GM21737 (cell line): ENCODE results near the gene DHX15.

Experiments used
- ATAC-seq: cut with Tn5 transposase; IDR thresholded peaks from one replicate; pipeline ENCODE4 v1.9.1; 2021; ENCODE audit warnings: mild to moderate bottlenecking, moderate library complexity; ENCODE audit not compliant: unreplicated experiment

The DHX15 gene

DNA sequence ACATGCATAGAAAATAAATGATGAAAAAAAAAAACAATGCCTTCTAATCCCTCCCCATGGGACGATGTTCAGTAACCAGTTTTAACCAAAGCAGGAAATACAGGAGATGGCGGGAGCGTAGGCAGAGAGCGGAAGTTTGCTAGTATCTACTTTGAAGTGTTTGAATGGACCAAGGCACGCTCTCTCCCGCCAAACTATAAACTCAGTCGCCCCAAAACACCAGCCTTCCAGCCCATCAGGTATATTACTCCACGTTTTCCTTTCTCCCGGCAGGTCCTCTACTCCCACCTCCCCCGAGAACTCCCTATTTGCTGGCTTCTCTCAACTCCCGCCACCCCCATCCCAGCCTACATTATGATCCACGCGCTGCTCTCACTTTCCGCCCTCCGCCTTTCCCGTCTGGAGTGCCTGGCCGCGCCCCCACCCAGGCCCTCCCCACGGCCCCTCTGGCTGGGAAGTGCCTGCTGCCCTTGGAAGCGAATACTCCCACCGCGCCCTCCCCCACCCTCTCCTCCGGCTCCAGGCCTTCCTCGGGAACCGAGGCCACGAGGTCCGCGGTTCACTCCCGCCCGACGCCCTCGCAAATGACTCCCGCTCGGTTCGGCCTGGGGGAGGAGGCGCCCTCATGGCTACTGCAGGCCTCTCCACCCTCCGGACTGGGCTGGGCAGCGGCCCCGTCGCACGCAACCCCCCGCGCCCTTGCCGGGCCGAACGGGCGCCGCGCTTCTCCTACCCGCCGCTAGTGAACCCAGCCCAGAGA lies 723 bp downstream of the DHX15 start:
- peak; percentile 28 for ATAC-seq

DNA sequence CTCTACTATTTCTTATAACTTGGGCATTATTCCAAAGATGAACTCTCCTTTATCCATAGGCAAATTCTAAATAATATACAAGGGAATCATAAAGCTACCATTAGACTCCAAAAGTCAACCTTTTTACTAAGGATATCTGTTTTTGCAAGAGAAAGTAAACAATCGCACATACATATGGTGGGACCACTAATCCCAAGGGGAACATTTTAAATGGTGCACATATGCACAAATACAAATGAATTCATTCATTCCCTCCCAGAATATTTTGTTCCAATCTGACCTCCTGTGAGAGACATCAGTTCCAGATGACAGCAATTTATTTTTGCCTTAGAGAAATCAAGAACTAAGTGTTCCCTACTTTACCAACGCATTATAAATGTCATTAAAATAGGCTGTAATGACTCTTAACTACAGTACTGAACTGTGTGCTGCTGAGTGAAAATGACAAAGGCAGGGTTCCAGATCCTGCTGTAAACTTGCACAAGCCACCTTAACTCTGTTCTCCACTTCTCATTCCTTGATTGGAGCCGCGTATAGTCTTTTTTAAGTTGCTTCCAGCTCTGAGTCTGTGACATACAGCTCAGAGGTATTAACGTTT lies 2.0 kb downstream of the DHX15 start:
- ATAC-seq = no peak

DNA sequence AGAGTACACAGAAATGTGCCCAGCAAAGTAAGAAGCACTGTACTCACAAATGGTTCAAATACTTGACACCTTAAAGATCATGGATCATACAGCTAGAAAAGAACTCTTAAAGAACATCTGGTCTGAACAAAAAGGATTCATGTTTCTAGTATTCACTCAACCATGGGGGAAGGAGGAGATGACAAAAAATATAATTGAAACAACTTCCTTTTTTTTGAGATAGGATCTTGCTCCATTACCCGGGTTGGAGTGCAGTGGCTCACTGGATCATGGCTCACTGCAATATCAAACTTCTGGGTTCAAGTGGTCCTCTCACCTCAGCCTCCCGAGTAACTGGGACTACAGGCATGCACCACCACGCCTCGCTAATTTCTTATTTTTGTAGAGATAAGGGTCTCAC lies 6.0 kb downstream of the DHX15 start:
- no peak for ATAC-seq

DNA sequence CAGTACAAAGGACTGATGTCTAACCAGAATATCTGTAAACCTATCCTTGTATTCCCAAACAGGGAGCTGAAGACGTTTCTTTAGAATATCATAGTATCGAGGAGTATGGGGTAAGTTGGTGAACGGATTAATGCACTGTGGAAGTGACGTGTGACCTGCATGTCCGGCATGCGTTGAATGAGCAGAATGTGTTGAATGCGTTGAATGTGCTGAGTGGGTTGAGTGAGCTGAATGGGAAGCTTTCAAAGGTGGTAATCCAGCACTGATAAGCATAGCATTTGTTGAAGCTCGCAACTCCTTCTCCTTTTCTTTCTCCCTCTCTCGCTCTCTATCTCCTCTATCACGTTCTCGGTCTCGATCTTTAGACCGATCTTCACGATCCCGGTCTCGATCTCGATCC lies 8.1 kb downstream of the DHX15 start:
- no peak for ATAC-seq

DNA sequence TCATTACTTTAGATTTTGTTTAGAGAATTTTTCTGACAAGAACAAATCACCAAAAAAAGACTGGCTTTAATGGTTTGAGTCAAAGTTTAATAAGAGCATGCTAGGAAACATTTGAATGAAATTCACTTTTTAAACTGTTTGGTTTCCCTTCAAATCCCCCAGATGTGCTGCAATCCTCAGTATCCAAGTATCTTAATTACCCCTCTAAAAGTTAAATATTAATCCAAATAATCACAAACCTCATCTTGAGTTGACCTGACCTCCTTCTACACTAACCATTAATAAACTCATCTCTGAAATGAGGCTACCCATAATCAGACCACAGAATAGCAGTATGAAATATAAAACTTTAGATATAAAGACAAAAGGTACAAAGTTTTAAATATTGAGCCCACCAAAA lies 10.1 kb downstream of the DHX15 start:
- ATAC-seq = no peak

DNA sequence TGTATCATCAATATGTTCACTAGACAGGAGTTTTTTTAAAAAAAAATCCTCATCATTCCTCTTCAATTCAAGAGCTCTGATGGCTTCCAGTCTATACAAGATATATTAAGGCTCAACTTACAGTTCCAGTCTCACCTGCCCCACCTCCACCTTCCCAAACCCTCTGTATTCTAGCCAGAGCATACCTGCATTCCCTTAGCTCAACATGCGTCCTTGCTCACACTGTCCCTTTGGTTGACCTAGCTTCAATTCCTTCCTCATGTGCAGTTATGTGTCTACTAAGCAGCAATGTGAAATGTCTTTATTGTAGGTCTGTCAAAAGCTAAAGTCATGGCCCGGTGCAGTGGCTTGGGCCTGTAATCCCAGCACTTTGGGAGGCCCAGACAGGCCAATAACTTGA lies 10.8 kb downstream of the DHX15 start:
- no peak for ATAC-seq

DNA sequence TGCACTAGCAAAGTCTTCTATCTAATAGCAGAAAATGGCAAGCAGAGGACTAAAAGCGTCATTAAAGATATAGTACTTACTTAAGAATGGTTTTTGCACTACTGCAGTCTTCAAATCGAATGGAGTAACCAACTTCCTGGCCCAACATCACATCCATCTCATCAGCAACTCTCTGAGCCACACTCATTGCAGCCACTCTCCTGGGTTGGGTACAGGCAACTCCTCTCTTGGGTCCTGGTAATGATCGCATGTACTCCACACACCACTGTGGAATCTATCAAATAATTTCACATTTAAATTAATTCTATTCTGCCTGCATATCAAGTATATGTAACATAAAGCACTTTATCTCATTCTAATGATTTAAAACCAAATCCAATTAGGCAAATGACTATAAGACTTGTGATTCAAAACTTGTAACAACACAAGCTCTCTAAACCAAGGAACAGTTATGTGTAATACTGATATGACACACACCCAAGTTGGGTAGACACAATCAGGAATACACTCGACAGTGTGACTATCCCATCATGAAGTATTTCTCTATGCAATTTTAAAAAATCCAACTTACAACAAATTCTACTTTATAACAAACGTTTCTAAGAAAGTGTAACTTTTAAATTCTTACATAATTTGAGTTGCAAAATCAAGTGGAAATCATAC lies 13.6 kb downstream of the DHX15 start:
- no peak for ATAC-seq

DNA sequence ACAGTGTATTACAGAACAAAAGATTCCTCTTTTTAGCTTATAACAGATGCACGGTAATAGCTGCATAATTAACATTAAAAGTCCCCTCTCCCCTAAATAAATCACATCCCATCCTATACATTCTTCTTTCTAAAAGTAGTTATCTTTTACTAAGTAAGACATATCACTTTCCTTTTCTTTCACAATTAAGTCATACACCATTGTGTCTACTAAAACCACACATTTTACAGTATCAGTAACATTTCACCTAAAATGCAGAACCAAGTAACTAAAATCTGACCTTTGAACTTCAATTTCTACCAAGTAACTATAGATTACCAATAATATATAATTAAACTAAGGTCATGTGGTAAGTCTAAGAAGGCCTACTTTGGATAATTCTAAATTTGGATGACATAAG lies 14.2 kb downstream of the DHX15 start:
- no peak for ATAC-seq

DNA sequence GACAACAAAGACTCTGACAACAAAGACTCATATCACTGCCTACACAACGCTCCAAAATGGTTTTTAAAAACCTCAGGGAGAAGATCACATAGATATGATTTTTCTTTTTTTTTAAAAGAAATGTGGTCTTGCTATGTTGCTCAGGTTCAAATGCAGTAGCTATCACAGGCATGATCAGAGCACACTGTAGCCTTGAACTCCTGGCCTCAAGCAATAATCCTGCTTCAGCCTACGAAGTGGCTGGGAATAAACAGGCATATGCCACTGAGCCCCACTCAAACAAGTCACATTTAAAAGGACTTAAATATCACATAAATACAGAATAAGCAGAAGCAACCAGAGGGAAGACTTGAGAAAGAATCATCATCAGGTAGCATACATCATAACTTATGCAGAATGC lies 14.7 kb downstream of the DHX15 start:
- no peak for ATAC-seq

DNA sequence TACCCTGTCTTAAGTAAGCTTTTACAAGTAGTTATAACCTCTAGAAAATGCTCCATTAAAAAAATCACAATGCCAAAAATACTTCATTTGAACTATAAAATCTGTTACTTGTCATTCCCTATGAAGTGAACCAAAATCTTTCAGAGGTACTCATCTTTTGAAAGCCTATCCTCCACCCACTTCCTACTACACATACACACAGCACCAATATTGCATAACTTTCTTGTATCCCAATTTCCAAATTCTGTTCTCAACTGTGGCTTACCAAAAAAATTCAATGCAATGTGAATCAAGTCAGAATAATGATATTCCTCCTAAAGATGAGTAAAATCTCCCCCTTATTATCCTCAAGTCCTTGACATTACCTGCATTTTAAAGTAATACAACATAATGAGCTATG lies 15.9 kb downstream of the DHX15 start:
- no peak for ATAC-seq

DNA sequence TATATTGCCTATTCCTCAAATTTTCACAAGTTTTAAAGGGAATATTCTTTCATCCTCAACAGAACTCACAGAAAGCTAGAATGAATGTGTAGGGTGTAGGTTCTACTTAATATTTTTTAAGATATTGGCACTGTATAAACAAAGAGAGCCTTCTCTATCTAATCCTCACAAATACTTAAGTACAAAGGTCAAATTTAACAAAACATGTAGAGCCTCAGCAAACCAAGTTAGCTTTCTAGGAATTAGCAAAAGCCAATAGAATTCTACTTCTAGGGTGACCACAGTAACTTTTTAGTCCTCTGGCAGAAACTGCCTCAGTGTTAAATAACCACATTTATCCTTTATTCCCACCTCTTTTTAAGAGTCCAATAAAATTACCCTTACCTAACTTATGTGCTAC lies 19.3 kb downstream of the DHX15 start:
- no peak for ATAC-seq

DNA sequence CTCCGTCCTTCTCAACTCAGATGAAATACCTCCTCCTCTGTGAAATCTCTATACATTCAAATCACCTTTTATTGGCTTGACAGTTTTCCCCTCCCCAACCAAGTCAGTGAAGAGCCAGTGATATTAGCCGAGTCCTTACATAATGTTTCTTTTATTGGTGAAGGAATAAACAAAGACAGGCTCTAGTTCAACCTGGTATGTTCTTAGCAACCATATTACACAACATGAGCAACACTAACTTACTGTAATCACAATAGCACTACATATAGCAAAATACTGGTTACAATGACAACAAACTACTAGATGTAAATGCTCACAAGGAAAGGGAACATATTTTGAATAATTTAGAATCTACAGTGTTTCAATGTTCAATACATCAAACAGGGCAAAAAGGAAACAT lies 19.9 kb downstream of the DHX15 start:
- no peak for ATAC-seq

DNA sequence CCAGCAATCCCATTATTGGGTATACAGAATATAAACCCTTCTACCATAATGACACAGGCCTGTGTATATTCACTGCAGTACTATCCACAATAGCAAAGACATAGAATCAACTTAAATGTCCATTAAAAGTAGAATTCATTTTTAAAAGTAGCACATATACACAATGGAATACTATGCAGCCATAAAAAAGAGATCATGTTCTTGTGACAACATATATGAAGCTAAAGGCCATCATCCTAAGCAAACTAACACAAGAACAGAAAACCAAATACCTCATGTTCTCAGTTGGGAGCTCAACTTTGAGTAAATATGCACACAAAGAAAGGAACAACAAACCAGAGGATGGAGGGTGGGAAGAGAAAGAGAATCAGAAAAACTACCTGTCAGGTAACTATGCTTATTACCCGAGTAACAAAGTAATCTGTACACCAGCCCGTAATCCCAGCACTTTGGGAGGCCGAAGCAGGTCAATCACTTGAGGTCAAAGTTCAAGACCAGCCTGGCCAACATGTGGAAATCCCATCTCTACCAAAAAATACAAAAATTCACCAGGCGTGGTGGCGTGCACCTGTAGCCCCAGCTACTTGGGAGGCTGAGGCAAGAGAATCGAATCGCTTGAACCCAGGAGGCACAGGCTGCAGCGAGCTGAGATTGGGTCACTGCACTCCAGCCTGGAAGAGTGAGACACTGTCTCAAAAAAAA lies 22.8 kb downstream of the DHX15 start:
- ATAC-seq = no peak

DNA sequence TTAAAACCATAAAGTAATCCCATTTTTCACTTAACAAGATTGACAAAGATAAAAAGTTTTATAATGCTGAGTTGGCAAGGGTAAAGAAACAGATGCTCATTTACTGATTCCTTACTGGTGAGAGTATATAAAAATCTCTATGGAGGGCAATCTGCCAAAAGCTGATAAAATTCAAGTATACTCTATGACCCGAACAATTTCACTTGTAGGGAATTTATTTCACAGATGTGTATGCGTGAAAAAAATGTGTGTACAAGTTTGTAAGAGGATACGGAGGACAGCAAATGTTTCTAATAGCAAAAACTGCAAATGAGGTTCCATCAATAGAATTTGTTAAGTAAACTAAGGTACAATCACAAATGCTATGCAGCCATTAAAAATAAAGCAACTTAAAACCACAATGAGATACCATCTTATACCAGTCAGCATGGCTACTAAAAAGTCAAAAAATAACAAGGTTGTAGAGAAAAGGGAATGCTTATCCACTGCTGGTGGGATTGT lies 23.4 kb downstream of the DHX15 start:
- ATAC-seq = no peak

DNA sequence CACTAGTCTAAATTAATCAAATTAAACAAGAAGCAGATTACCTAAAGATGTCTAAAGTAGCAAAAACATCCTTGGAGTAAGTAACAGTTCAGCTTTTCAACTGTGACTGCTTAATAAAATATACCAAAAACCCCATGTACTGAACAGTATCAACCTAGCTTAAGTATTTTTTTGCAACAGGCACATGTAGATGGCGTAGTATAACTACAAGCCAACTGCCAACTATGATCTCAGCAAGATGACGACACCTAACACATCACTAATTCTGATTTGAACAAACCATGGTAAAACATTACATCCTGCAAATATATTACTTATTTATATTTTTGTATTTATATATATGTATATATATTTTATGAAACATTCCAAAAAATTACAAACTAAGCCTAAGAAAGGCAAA lies 24.5 kb downstream of the DHX15 start:
- no peak for ATAC-seq

DNA sequence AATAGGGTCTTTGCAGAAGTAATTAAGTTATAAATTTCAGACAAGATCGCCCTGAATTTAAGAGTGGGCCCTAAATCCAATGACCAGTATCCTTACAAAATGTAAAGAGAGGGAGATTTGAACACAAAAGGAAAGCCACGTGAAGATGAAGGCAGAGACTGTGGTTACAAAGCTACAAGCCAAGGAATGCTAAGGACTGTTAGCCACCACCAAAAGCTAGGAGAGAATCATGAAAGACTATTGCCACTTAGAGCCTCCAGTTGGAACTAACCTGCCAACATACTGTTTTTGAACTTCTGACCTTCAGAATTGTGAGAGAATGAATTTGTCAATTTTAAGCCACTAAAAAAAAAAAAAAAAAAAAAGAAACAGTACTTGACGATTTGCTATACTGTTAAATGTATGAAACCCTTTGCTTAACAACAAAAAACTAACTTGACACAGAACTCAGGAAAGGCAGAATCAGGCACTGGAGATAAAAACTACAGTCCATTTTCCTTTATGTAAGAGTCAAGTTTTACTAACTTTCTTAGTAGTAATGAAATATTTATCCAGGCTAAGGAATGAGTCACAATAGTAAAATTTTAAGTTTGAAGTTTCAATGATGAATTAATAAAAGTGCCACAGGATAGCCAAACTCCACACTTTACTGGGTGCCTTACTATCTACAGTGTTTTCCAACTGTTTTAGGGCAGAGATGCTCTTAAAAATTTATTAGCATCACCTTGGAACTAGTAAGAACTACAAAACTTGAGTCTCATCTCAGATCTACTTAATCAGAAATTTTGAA lies 25.1 kb downstream of the DHX15 start:
- ATAC-seq = no peak

DNA sequence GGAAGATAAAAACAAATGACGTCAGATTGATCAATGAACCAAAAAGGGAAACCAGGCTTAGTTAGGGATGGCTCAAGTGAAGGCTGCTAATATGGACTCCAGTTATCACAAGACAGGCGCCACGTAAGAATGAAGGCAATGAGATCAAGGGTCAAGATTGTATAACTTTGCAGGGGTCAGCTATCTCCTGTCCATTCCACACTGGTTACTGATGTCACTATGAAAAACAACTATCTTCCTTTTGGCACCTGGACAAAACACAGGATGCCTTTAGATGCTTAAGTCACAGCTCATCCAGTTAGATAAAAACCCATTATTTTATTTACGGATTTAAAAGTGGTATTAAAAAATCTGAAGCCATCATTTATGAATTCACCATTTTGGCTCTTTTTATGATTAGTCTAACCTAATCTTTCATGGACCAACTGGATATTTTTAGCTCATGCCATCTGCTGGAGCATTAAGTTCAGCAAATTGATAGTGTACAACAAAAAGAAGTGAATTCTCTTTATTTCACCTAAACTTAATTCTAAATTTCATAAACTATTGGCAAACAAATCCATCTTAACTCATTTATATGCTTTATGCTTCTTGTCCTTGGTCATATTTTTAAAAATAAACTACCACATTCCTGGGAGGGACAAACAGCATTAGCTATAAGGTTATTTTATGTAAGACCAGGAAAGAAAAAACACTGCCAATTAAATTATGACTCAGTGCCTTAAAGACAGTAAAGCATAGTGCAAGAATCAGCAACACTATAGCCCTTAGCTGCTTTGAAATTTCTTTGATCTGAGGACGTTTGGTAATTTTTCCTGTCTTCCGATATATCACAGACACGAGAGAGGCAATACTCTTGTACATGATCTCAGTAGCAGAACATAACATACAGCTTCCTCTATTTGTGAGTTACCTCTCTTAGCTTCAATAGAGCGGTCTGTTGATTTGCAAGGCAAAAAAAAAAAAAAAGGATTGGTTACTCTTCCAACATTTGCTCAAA lies 27.0 kb downstream of the DHX15 start:
- ATAC-seq = no peak

DNA sequence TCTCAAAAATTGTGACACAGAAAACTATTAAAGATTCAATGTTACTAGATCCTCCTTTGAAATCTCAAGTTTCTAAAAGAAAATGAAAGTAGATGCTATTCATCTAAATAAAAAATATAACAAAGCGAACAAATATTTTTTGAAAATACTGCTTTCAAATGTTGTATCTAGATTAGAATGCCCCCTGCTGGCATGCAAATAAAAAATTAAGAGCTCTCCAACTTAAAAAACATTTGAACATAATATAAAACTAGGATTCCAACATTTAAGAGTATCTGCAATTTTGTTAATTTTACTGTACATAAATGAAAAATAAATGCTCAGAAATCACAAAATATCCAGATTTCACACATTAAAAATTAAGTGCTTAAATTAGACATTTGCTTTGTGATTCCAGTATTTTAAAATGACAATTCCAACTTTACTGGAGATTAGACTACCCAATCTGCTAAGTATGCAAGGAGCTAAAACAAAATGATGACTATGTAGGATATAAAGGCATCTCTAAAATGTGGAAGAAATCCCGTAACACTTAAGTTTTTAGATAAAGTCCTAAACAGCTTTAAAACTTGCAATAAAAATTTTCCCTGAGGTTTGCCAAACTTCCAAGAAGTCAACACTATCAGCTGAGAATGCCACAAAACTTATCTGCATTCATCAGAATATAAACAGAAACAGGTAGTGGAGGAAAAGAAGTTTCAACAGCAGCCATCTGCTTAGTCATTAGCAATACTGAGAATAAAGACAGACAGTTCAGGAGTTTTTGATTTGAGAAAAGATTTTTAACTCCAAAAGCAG lies 32.7 kb downstream of the DHX15 start:
- no peak for ATAC-seq
